SU-DHL-6 (cell line): Measurements from ENCODE around the gene GPR50.

Source experiments
- EZH2phosphoT487 ChIP-seq: fragments of 200-600 bp; sonication (generic), shearing (Covaris generic); conservative IDR thresholded peaks from 2 replicates; pipeline ENCODE4 v1.6.1; 2018; ENCODE audit warnings: mild to moderate bottlenecking, antibody characterized with exemption, low read length, moderate library complexity, mixed read lengths
- TF ChIP-seq, protein P1 (sequence below): fragments of 200-600 bp; sonication (generic); IDR thresholded peaks from one replicate; pipeline ENCODE4 v1.5.1; 2017; ENCODE audit warnings: antibody characterized with exemption, mild to moderate bottlenecking, low read length, moderate library complexity; ENCODE audit not compliant: insufficient read depth, poor library complexity, severe bottlenecking

- TF ChIP-seq, protein P1, sequence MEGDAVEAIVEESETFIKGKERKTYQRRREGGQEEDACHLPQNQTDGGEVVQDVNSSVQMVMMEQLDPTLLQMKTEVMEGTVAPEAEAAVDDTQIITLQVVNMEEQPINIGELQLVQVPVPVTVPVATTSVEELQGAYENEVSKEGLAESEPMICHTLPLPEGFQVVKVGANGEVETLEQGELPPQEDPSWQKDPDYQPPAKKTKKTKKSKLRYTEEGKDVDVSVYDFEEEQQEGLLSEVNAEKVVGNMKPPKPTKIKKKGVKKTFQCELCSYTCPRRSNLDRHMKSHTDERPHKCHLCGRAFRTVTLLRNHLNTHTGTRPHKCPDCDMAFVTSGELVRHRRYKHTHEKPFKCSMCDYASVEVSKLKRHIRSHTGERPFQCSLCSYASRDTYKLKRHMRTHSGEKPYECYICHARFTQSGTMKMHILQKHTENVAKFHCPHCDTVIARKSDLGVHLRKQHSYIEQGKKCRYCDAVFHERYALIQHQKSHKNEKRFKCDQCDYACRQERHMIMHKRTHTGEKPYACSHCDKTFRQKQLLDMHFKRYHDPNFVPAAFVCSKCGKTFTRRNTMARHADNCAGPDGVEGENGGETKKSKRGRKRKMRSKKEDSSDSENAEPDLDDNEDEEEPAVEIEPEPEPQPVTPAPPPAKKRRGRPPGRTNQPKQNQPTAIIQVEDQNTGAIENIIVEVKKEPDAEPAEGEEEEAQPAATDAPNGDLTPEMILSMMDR = no peak
- TF ChIP-seq EZH2phosphoT487 = no peak
Observed at GRCh38 chrX:151227627-151228026, 51.2 kb downstream of the GPR50 start.
